Measurements from ENCODE around the gene SVIP.

Gene SVIP

GRCh38 chr11:22829231-22830081 lies at the start of gene SVIP:
Gene SVIP (minus strand): TSS chr11:22829801. CDS start chr11:22829748, 53 bp downstream.
- DNase-seq = peak; percentile 86 to 96 (median 92)

- DNase-seq = no peak
Observed at GRCh38 chr11:22878604-22879003, 49.0 kb upstream of the SVIP start.

- no peak for DNase-seq
Observed at GRCh38 chr11:22878039-22878438, 48.4 kb upstream of the SVIP start.

- DNase-seq = peak; percentile 4 to 12 (median 8)
Observed at GRCh38 chr11:22875869-22876473, 46.4 kb upstream of the SVIP start.

- no peak for DNase-seq
Observed at GRCh38 chr11:22869325-22869724, 39.7 kb upstream of the SVIP start.

- no peak for DNase-seq
Observed at GRCh38 chr11:22860241-22860640, 30.6 kb upstream of the SVIP start, which contains the start of gene CCDC179. Gene CCDC179 (minus strand): TSS chr11:22860474. CDS start chr11:22860421, 53 bp downstream.

GRCh38 chr11:22859756-22860155 lies 30.2 kb upstream of the SVIP start:
- no peak for DNase-seq

- DNase-seq = no peak
Observed at GRCh38 chr11:22851477-22851876, 21.9 kb upstream of the SVIP start.

- no peak for DNase-seq
Observed at GRCh38 chr11:22846726-22847125, 17.1 kb upstream of the SVIP start.

GRCh38 chr11:22832315-22833015 lies 2.9 kb upstream of the SVIP start:
- no peak for DNase-seq

GRCh38 chr11:22830082-22830414 lies 447 bp upstream of the SVIP start:
- no peak for DNase-seq

GRCh38 chr11:22828373-22828772 lies 1.2 kb downstream of the SVIP start:
- DNase-seq = no peak

- DNase-seq = no peak
Observed at GRCh38 chr11:22822203-22822602, 7.4 kb downstream of the SVIP start.

GRCh38 chr11:22809893-22810292 lies 19.7 kb downstream of the SVIP start:
- DNase-seq = no peak

GRCh38 chr11:22808571-22809197 lies 20.9 kb downstream of the SVIP start:
- DNase-seq = no peak

- DNase-seq = no peak
Observed at GRCh38 chr11:22807855-22808570, 21.6 kb downstream of the SVIP start.

- DNase-seq = no peak
Observed at GRCh38 chr11:22807391-22807790, 22.2 kb downstream of the SVIP start.

GRCh38 chr11:22802861-22803260 lies 26.7 kb downstream of the SVIP start:
- DNase-seq = no peak

- DNase-seq = no peak
Observed at GRCh38 chr11:22800482-22800881, 29.1 kb downstream of the SVIP start.

- DNase-seq = no peak
Observed at GRCh38 chr11:22798901-22799300, 30.7 kb downstream of the SVIP start.

- DNase-seq = no peak
Observed at GRCh38 chr11:22797047-22797446, 32.6 kb downstream of the SVIP start.

- no peak for DNase-seq
Observed at GRCh38 chr11:22795914-22796313, 33.7 kb downstream of the SVIP start.

GRCh38 chr11:22792497-22792896 lies 37.1 kb downstream of the SVIP start:
- DNase-seq = no peak
